Measurements from ENCODE around the gene PNKD.

The PNKD gene

DNA sequence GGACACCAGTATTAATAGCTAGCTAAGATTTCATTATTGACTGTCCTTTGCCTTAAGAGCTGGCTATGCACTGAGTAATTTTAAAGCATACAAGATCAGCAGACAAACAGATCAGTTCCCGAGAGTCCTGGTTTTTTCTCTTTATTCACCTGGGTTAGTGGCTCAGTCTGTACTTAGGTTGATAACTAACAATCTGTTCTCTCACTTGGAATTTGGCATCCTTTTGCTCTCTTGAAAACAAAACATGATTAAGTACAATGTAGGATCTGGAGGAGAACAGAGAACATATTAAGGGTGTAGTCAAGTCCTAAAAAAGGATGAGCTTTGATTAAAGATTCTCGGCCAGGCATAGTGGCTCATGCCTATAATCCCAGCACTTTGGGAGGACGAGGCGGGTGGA, 36.8 kb upstream of the PNKD start:
- Histone ChIP-seq H3K4me3 (ENCODE audit: insufficient read depth, low read length, poor library complexity, severe bottlenecking) (no peak overlapping the region), H3K79me2 (ENCODE audit: insufficient read depth, low read length) (peaks cover 31% of the 10 kb centered on the region), H3K27ac (ENCODE audit: low read depth, low read length) (no peak overlapping the region), H3K27me3 (ENCODE audit: low read length) (no peaks in the 10 kb centered on the region), H2AFZ (ENCODE audit: low read depth, low read length, severe bottlenecking) (no peak overlapping the region), H3K4me2 (ENCODE audit: low read depth, low read length, poor library complexity, severe bottlenecking) (no peak overlapping the region), H3F3A (ENCODE audit: insufficient read depth) (peaks cover 13% of the 10 kb centered on the region; the same call in 1 of the 2 replicates), H3K9me3 (ENCODE audit: insufficient read depth, low read length) (no peaks in the 10 kb centered on the region), H4K20me1 (ENCODE audit: low read depth, low read length) (peaks cover 13% of the 10 kb centered on the region; the same call in 1 of the 2 replicates), H3K9ac (ENCODE audit: low read length) (no peak overlapping the region), H3K36me3 (ENCODE audit: low read length) (peaks cover 68% of the 10 kb centered on the region), H3K9me2 (replicated peaks; ENCODE audit: insufficient read depth, low read length) (no peaks in the 10 kb centered on the region)
- TF ChIP-seq, protein P1, sequence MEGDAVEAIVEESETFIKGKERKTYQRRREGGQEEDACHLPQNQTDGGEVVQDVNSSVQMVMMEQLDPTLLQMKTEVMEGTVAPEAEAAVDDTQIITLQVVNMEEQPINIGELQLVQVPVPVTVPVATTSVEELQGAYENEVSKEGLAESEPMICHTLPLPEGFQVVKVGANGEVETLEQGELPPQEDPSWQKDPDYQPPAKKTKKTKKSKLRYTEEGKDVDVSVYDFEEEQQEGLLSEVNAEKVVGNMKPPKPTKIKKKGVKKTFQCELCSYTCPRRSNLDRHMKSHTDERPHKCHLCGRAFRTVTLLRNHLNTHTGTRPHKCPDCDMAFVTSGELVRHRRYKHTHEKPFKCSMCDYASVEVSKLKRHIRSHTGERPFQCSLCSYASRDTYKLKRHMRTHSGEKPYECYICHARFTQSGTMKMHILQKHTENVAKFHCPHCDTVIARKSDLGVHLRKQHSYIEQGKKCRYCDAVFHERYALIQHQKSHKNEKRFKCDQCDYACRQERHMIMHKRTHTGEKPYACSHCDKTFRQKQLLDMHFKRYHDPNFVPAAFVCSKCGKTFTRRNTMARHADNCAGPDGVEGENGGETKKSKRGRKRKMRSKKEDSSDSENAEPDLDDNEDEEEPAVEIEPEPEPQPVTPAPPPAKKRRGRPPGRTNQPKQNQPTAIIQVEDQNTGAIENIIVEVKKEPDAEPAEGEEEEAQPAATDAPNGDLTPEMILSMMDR (IDR thresholded peaks at IDR 0.05; ENCODE audit: insufficient read depth, low read length, poor library complexity, severe bottlenecking) = no peak
- no peak for TF ChIP-seq EZH2phosphoT487 (conservative IDR thresholded peaks at IDR 0.05; ENCODE audit: low read length)

DNA sequence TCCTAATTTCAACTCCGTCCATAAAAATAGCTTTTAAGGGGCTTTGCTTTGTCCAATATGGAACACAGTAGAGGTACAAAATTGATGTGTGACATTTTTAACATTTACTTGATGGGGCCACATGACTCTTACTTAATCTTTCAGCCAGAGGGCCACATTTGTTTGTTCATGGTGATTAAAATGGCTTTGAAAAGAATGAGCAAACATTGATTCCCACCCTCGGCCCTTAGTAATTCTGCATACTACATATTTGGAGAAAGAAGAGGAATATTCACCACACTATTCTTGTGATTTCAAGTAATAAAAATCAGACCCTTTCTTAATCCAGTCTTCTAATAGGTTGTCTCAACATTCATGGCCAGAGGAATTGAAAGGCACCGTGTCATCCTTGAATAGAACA, 35.8 kb upstream of the PNKD start:
- no peaks in the 10 kb centered on the region for H3K27me3 ChIP-seq (ENCODE audit: low read length)
- H3K4me3 ChIP-seq (ENCODE audit: insufficient read depth, low read length, poor library complexity, severe bottlenecking) = no peak overlapping the region
- TF ChIP-seq, protein P1 (IDR thresholded peaks at IDR 0.05; ENCODE audit: insufficient read depth, low read length, poor library complexity, severe bottlenecking) = no peak
- no peak for TF ChIP-seq EZH2phosphoT487 (conservative IDR thresholded peaks at IDR 0.05; ENCODE audit: low read length)
- peaks cover 67% of the 10 kb centered on the region for H3K36me3 ChIP-seq (ENCODE audit: low read length)
- H3K79me2 ChIP-seq (ENCODE audit: insufficient read depth, low read length) = peaks cover 23% of the 10 kb centered on the region
- H3K9me2 ChIP-seq (replicated peaks; ENCODE audit: insufficient read depth, low read length) = no peaks in the 10 kb centered on the region
- H2AFZ ChIP-seq (ENCODE audit: low read depth, low read length, severe bottlenecking) = no peak overlapping the region
- peaks cover 3% of the 10 kb centered on the region; the same call in 1 of the 2 replicates for H3F3A ChIP-seq (ENCODE audit: insufficient read depth)
- H3K9me3 ChIP-seq (ENCODE audit: insufficient read depth, low read length) = no peaks in the 10 kb centered on the region
- peaks cover 13% of the 10 kb centered on the region; the same call in 1 of the 2 replicates for H4K20me1 ChIP-seq (ENCODE audit: low read depth, low read length)
- H3K4me2 ChIP-seq (ENCODE audit: low read depth, low read length, poor library complexity, severe bottlenecking) = no peak overlapping the region
- H3K9ac ChIP-seq (ENCODE audit: low read length) = no peak overlapping the region
- H3K27ac ChIP-seq (ENCODE audit: low read depth, low read length) = no peak overlapping the region

DNA sequence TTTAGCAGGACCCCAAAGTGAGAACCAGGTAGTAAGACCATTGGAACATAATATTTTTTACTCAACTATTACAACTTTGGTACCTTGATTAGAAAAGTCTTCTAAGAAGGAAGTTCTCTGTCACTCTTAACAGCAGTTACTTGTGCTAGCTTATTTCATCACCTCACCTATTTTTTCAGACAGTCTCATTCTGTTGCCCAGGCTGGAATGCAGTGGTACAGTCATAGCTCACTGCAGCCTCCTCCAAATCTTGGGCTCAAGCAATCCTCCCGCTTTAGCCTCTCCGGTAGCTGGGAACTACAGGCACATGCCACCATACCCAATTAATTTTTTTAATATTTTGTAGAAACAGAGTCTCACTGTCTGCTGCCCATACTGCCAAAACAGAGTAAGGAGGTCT, 35.3 kb upstream of the PNKD start:
- TF ChIP-seq EZH2phosphoT487 (conservative IDR thresholded peaks at IDR 0.05; ENCODE audit: low read length) = no peak
- TF ChIP-seq, protein P1 (IDR thresholded peaks at IDR 0.05; ENCODE audit: insufficient read depth, low read length, poor library complexity, severe bottlenecking) = no peak
- Histone ChIP-seq H3K4me2 (ENCODE audit: low read depth, low read length, poor library complexity, severe bottlenecking) (no peak overlapping the region), H3K9me2 (replicated peaks; ENCODE audit: insufficient read depth, low read length) (no peaks in the 10 kb centered on the region), H3K4me3 (ENCODE audit: insufficient read depth, low read length, poor library complexity, severe bottlenecking) (no peak overlapping the region), H3K79me2 (ENCODE audit: insufficient read depth, low read length) (peaks cover 18% of the 10 kb centered on the region), H2AFZ (ENCODE audit: low read depth, low read length, severe bottlenecking) (no peak overlapping the region), H3K27me3 (ENCODE audit: low read length) (no peaks in the 10 kb centered on the region), H3K9me3 (ENCODE audit: insufficient read depth, low read length) (no peaks in the 10 kb centered on the region), H4K20me1 (ENCODE audit: low read depth, low read length) (peaks cover 13% of the 10 kb centered on the region; the same call in 1 of the 2 replicates), H3F3A (ENCODE audit: insufficient read depth) (no peaks in the 10 kb centered on the region), H3K36me3 (ENCODE audit: low read length) (peaks cover 62% of the 10 kb centered on the region), H3K9ac (ENCODE audit: low read length) (no peak overlapping the region), H3K27ac (ENCODE audit: low read depth, low read length) (no peak overlapping the region)

Data from SU-DHL-6 (cell line).